GM18951 (cell line): ENCODE measurements around the gene GNAO1.

Experiments used
- POLR2A ChIP-seq: IDR thresholded peaks from 4 replicates; pipeline ENCODE4 v1.6.1; 2011; ENCODE audit warnings: mild to moderate bottlenecking; ENCODE audit not compliant: insufficient read length, insufficient read depth; ENCODE audit errors: extremely low read depth
- in situ Hi-C: fragments of 300-500 bp; cut with MboI; formaldehyde crosslinking; loops from one replicate; pipeline ENCODE4 v1.12.0; 2022; ENCODE audit warnings: low sequenced_read_pairs, mixed read lengths, inconsistent platforms; ENCODE audit not compliant: unreplicated experiment

Gene GNAO1

GRCh38 chr16:56354746-56355145 is 163.5 kb downstream of the GNAO1 start:
- TF ChIP-seq POLR2A, result no peak
- in situ Hi-C loops, result no loop called here

- TF ChIP-seq POLR2A, result no peak
- in situ Hi-C loops, result no loop called here
Measured at GRCh38 chr16:56355221-56355620, 163.9 kb downstream of the GNAO1 start.

- TF ChIP-seq POLR2A, result no peak
- in situ Hi-C loops, result no loop called here
Measured at GRCh38 chr16:56355786-56356275, 164.5 kb downstream of the GNAO1 start.

GRCh38 chr16:56356276-56357240 is 165.3 kb downstream of the GNAO1 start:
- TF ChIP-seq POLR2A, result no peak
- in situ Hi-C loops, result no loop called here

GRCh38 chr16:56357241-56357764 is 166.0 kb downstream of the GNAO1 start:
- no peak for TF ChIP-seq POLR2A
- in situ Hi-C loops, result no loop called here

- in situ Hi-C loops, result no loop called here
- TF ChIP-seq POLR2A, result no peak
Measured at GRCh38 chr16:56357765-56358322, 166.6 kb downstream of the GNAO1 start.

GRCh38 chr16:56360117-56361008 is 169.1 kb downstream of the GNAO1 start:
- in situ Hi-C loops, result no loop called here
- no peak for TF ChIP-seq POLR2A

- in situ Hi-C loops, result no loop called here
- TF ChIP-seq POLR2A, result no peak
Measured at GRCh38 chr16:56362057-56362655, 170.9 kb downstream of the GNAO1 start.

GRCh38 chr16:56362706-56363105 is 171.4 kb downstream of the GNAO1 start:
- in situ Hi-C loops, result no loop called here
- TF ChIP-seq POLR2A, result no peak

GRCh38 chr16:56363181-56363716 is 172.0 kb downstream of the GNAO1 start:
- in situ Hi-C loops, result no loop called here
- no peak for TF ChIP-seq POLR2A

GRCh38 chr16:56363781-56364565 is 172.7 kb downstream of the GNAO1 start:
- in situ Hi-C loops, result no loop called here
- no peak for TF ChIP-seq POLR2A
